HEK293 (cell line): ENCODE results near the gene LGI4.

ENCODE experiments used
- EGR2 ChIP-seq: fragments of 450-650 bp; formaldehyde crosslinking; IDR thresholded peaks from 2 replicates; pipeline ENCODE4 v1.5.1; 2016; ENCODE audit warnings: low read depth, missing biosample characterization, missing genetic modification characterization
- GLI2 ChIP-seq: fragments of 450-650 bp; formaldehyde crosslinking; IDR thresholded peaks from 2 replicates; pipeline ENCODE4; 2017; ENCODE audit warnings: missing biosample characterization, missing genetic modification characterization, low read depth, borderline replicate concordance
- GLIS1 ChIP-seq: fragments of 450-650 bp; formaldehyde crosslinking; IDR thresholded peaks from 2 replicates; pipeline ENCODE4 v1.5.1; 2016; ENCODE audit warnings: missing biosample characterization, missing genetic modification characterization
- HOXA7 ChIP-seq: sonication (generic); formaldehyde crosslinking; IDR thresholded peaks from 2 replicates; pipeline ENCODE4 v1.8.1; 2022; ENCODE audit warnings: missing genetic modification reagents, borderline replicate concordance
- MYNN ChIP-seq: fragments of 450-650 bp; formaldehyde crosslinking; IDR thresholded peaks from 2 replicates; pipeline ENCODE4 v1.5.1; 2016; ENCODE audit warnings: missing biosample characterization, missing genetic modification characterization, borderline replicate concordance
- OSR2 ChIP-seq: fragments of 450-650 bp; formaldehyde crosslinking; IDR thresholded peaks from 2 replicates; pipeline ENCODE4 v1.5.1; 2016; ENCODE audit warnings: missing biosample characterization, missing genetic modification characterization
- OVOL3 ChIP-seq: fragments of 450-650 bp; formaldehyde crosslinking; IDR thresholded peaks from 2 replicates; pipeline ENCODE4 v1.5.1; 2016; ENCODE audit warnings: missing biosample characterization, missing genetic modification characterization
- YY2 ChIP-seq: fragments of 450-650 bp; formaldehyde crosslinking; IDR thresholded peaks from 2 replicates; pipeline ENCODE4 v1.5.1; 2016; ENCODE audit warnings: missing biosample characterization, missing genetic modification characterization
- ZBTB1 ChIP-seq: fragments of 450-650 bp; formaldehyde crosslinking; IDR thresholded peaks from 2 replicates; pipeline ENCODE4 v1.5.1; 2016; ENCODE audit warnings: missing biosample characterization, missing genetic modification characterization
- ZBTB26 ChIP-seq: fragments of 450-650 bp; formaldehyde crosslinking; optimal IDR thresholded peaks from 2 replicates; pipeline ENCODE3; 2016; ENCODE audit warnings: missing biosample characterization, mild to moderate bottlenecking, missing genetic modification characterization
- ZBTB48 ChIP-seq: fragments of 450-650 bp; formaldehyde crosslinking; IDR thresholded peaks from 2 replicates; pipeline ENCODE4 v1.5.1; 2016; ENCODE audit warnings: missing biosample characterization, missing genetic modification characterization
- ZNF146 ChIP-seq: fragments of 450-650 bp; formaldehyde crosslinking; IDR thresholded peaks from 2 replicates; pipeline ENCODE4 v1.5.1; 2016; ENCODE audit warnings: missing biosample characterization, missing genetic modification characterization
- ZNF174 ChIP-seq: fragments of 450-650 bp; formaldehyde crosslinking; IDR thresholded peaks from 2 replicates; pipeline ENCODE4 v1.5.0; 2017; ENCODE audit warnings: missing biosample characterization, mild to moderate bottlenecking, missing genetic modification characterization
- ZNF184 ChIP-seq: fragments of 450-650 bp; IDR thresholded peaks from 2 replicates; pipeline ENCODE4 v1.5.1; 2018; ENCODE audit warnings: missing biosample characterization, mild to moderate bottlenecking, missing genetic modification characterization
- ZNF211 ChIP-seq: fragments of 450-650 bp; formaldehyde crosslinking; IDR thresholded peaks from 2 replicates; pipeline ENCODE4 v1.5.1; 2016; ENCODE audit warnings: low read depth, missing biosample characterization, missing genetic modification characterization
- ZNF221 ChIP-seq: fragments of 450-650 bp; formaldehyde crosslinking; IDR thresholded peaks from 2 replicates; pipeline ENCODE4 v1.5.1; 2017; ENCODE audit warnings: missing biosample characterization, missing genetic modification characterization, borderline replicate concordance
- ZNF274 ChIP-seq, 2 experiments: fragments of 200-500 bp in 1 of 2; fragments of 450-650 bp in 1 of 2; sonication (Bioruptor generic) in 1 of 2; formaldehyde crosslinking in 1 of 2; IDR thresholded peaks; 2 replicates each; pipeline versions ENCODE4 v1.5.1 to v1.6.1; 2014 to 2016; ENCODE audit warnings: borderline replicate concordance in 1 of 2, inconsistent platforms in 1 of 2, low read length in 1 of 2, missing biosample characterization in 1 of 2, missing genetic modification characterization in 1 of 2
- ZNF366 ChIP-seq: fragments of 450-650 bp; formaldehyde crosslinking; conservative IDR thresholded peaks from 2 replicates; pipeline ENCODE4 v1.5.1; 2016; ENCODE audit warnings: missing biosample characterization, missing genetic modification characterization
- ZNF394 ChIP-seq: fragments of 450-650 bp; formaldehyde crosslinking; IDR thresholded peaks from 2 replicates; pipeline ENCODE4 v1.5.1; 2016; ENCODE audit warnings: missing biosample characterization, missing genetic modification characterization, mild to moderate bottlenecking, moderate library complexity, borderline replicate concordance
- ZNF404 ChIP-seq: fragments of 450-650 bp; formaldehyde crosslinking; IDR thresholded peaks from 2 replicates; pipeline ENCODE4 v1.5.1; 2017; ENCODE audit warnings: missing biosample characterization, missing genetic modification characterization
- ZNF473 ChIP-seq: fragments of 450-650 bp; formaldehyde crosslinking; IDR thresholded peaks from 2 replicates; pipeline ENCODE4 v1.5.1; 2017; ENCODE audit warnings: missing biosample characterization, missing genetic modification characterization
- ZNF48 ChIP-seq: fragments of 450-650 bp; formaldehyde crosslinking; IDR thresholded peaks from 2 replicates; pipeline ENCODE4 v1.5.1; 2016; ENCODE audit warnings: missing biosample characterization, missing genetic modification characterization
- ZNF488 ChIP-seq: fragments of 450-650 bp; formaldehyde crosslinking; IDR thresholded peaks from 2 replicates; pipeline ENCODE4 v1.5.1; 2016; ENCODE audit warnings: missing biosample characterization, missing genetic modification characterization
- ZNF549 ChIP-seq: fragments of 450-650 bp; IDR thresholded peaks from 2 replicates; pipeline ENCODE4 v1.5.1; 2018; ENCODE audit warnings: missing biosample characterization, missing genetic modification characterization, mild to moderate bottlenecking, inconsistent platforms, moderate library complexity
- ZNF585B ChIP-seq: fragments of 450-650 bp; formaldehyde crosslinking; IDR thresholded peaks from 2 replicates; pipeline ENCODE4 v1.5.1; 2016; ENCODE audit warnings: missing biosample characterization, missing genetic modification characterization
- ZNF623 ChIP-seq: fragments of 450-650 bp; formaldehyde crosslinking; IDR thresholded peaks from 2 replicates; pipeline ENCODE4 v1.5.1; 2016; ENCODE audit warnings: missing biosample characterization, missing genetic modification characterization
- ZNF624 ChIP-seq: fragments of 450-650 bp; formaldehyde crosslinking; IDR thresholded peaks from 2 replicates; pipeline ENCODE4 v1.5.1; 2017; ENCODE audit warnings: missing biosample characterization, missing genetic modification characterization
- ZNF654 ChIP-seq: fragments of 450-650 bp; formaldehyde crosslinking; IDR thresholded peaks from 2 replicates; pipeline ENCODE4 v1.5.1; 2016; ENCODE audit warnings: low read depth, missing biosample characterization, missing genetic modification characterization
- ZNF664 ChIP-seq: fragments of 450-650 bp; formaldehyde crosslinking; IDR thresholded peaks from 2 replicates; pipeline ENCODE4 v1.5.1; 2016; ENCODE audit warnings: missing biosample characterization, missing genetic modification characterization
- ZNF791 ChIP-seq: fragments of 450-650 bp; formaldehyde crosslinking; IDR thresholded peaks from 2 replicates; pipeline ENCODE4 v1.5.1; 2016; ENCODE audit warnings: missing biosample characterization, missing genetic modification characterization
- TF ChIP-seq, protein P1 (sequence below): fragments of 450-650 bp; formaldehyde crosslinking; conservative IDR thresholded peaks from 2 replicates; pipeline ENCODE4 v1.5.1; 2016; ENCODE audit warnings: low read depth, missing biosample characterization, missing genetic modification characterization
- TF ChIP-seq, protein P2 (sequence below): fragments of 450-650 bp; formaldehyde crosslinking; IDR thresholded peaks from 2 replicates; pipeline ENCODE4 v1.5.1; 2016; ENCODE audit warnings: missing biosample characterization, missing genetic modification characterization
- TF ChIP-seq, protein P3 (sequence below): fragments of 450-650 bp; formaldehyde crosslinking; IDR thresholded peaks from 2 replicates; pipeline ENCODE4 v1.5.0; 2017; ENCODE audit warnings: missing biosample characterization, missing genetic modification characterization, borderline replicate concordance

LGI4 gene

DNA sequence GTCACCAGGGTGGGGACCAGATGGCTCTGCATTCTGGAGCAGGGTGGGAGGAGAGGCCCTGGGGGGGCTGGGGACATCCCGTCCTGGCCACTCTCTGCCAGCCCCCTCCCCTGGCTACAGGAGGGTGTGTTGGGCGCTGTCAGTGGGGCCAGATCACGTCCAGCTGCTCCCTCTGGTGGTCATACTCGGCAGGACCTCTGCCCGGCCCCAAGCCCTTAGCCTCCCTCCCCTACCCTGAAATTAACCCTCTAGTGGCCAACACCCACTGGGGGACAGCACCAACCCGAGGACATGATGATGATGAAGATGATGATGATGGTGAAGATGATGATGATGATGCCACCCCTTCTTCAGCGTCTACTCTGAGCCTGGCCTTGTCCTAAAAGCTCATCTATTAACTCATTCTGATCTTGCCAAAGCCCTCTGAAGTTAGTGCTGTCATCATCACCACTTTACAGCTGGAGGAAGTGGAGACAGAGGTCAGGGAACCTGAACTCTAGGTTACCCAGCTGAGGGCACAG lies 590 bp upstream of the LGI4 start (continued):
- TF ChIP-seq ZNF394 (tag by site-specific recombination) (peak; percentile 59; the same call in 1 of the 2 replicates), GLI2 (tag by site-specific recombination) (no peak), ZNF184 (tag by site-specific recombination) (no peak), HOXA7 (CRISPR knock-in tag) (no peak), ZNF664 (tag by site-specific recombination) (no peak), ZNF146 (tag by site-specific recombination) (no peak), ZNF174 (tag by site-specific recombination) (no peak), ZBTB1 (tag by site-specific recombination) (no peak), ZNF221 (tag by site-specific recombination) (no peak), ZNF473 (tag by site-specific recombination) (no peak), ZNF404 (tag by site-specific recombination) (no peak), EGR2 (tag by site-specific recombination) (peak; percentile 17; the same call in 1 of the 2 replicates), ZNF549 (tag by site-specific recombination) (no peak), YY2 (tag by site-specific recombination) (no peak), ZBTB26 (tag by site-specific recombination) (peak; percentile 26), ZNF48 (tag by site-specific recombination) (no peak), ZNF624 (no peak), ZNF211 (no peak), ZNF488 (no peak), ZNF366 (0 out of 2 replicates have a peak, but pooled peaks have one; percentile 27), MYNN (tag by site-specific recombination) (no peak), ZNF274 (IDR thresholded peaks at IDR 0.05; ENCODE audit: low read length) (no peak), ZNF274 (tag by site-specific recombination; IDR thresholded peaks at IDR 0.05; ENCODE audit: borderline replicate concordance) (no peak), ZNF585B (tag by site-specific recombination) (no peak), OVOL3 (tag by site-specific recombination) (no peak), ZNF791 (no peak), ZNF654 (tag by site-specific recombination) (no peak; the same call in 1 of the 2 replicates), ZNF623 (tag by site-specific recombination) (no peak), GLIS1 (peak; percentile 66), ZBTB48 (tag by site-specific recombination) (peak; percentile 86), OSR2 (tag by site-specific recombination) (no peak)
- TF ChIP-seq, protein P1, sequence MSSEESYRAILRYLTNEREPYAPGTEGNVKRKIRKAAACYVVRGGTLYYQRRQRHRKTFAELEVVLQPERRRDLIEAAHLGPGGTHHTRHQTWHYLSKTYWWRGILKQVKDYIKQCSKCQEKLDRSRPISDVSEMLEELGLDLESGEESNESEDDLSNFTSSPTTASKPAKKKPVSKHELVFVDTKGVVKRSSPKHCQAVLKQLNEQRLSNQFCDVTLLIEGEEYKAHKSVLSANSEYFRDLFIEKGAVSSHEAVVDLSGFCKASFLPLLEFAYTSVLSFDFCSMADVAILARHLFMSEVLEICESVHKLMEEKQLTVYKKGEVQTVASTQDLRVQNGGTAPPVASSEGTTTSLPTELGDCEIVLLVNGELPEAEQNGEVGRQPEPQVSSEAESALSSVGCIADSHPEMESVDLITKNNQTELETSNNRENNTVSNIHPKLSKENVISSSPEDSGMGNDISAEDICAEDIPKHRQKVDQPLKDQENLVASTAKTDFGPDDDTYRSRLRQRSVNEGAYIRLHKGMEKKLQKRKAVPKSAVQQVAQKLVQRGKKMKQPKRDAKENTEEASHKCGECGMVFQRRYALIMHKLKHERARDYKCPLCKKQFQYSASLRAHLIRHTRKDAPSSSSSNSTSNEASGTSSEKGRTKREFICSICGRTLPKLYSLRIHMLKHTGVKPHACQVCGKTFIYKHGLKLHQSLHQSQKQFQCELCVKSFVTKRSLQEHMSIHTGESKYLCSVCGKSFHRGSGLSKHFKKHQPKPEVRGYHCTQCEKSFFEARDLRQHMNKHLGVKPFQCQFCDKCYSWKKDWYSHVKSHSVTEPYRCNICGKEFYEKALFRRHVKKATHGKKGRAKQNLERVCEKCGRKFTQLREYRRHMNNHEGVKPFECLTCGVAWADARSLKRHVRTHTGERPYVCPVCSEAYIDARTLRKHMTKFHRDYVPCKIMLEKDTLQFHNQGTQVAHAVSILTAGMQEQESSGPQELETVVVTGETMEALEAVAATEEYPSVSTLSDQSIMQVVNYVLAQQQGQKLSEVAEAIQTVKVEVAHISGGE (tag by site-specific recombination): no peak
- TF ChIP-seq, protein P2, sequence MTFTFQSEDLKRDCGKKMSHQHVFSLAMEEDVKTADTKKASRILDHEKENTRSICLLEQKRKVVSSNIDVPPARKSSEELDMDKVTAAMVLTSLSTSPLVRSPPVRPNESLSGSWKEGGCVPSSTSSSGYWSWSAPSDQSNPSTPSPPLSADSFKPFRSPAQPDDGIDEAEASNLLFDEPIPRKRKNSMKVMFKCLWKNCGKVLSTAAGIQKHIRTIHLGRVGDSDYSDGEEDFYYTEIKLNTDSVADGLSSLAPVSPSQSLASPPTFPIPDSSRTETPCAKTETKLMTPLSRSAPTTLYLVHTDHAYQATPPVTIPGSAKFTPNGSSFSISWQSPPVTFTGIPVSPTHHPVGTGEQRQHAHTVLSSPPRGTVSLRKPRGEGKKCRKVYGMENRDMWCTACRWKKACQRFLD: no peak
- TF ChIP-seq, protein P3, sequence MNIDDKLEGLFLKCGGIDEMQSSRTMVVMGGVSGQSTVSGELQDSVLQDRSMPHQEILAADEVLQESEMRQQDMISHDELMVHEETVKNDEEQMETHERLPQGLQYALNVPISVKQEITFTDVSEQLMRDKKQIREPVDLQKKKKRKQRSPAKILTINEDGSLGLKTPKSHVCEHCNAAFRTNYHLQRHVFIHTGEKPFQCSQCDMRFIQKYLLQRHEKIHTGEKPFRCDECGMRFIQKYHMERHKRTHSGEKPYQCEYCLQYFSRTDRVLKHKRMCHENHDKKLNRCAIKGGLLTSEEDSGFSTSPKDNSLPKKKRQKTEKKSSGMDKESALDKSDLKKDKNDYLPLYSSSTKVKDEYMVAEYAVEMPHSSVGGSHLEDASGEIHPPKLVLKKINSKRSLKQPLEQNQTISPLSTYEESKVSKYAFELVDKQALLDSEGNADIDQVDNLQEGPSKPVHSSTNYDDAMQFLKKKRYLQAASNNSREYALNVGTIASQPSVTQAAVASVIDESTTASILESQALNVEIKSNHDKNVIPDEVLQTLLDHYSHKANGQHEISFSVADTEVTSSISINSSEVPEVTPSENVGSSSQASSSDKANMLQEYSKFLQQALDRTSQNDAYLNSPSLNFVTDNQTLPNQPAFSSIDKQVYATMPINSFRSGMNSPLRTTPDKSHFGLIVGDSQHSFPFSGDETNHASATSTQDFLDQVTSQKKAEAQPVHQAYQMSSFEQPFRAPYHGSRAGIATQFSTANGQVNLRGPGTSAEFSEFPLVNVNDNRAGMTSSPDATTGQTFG (tag by site-specific recombination): no peak
